Spinal cord (tissue), 10 donors: ENCODE data around the gene DNM1L. TPM values are rescaled to one million over a fixed set of nuclear protein-coding genes. Genes with fewer than 3 reads are reported as not detected.

Experiments used
- DNase-seq, 6 donors: peaks; one replicate each; pipeline versions ENCODE4 v3.0.0 to v3.0.0-alpha.2; 2013 to 2015; ENCODE audit warnings: low spot score in 6 of 6, low read depth in 4 of 6
- H3K27ac ChIP-seq: one replicate; pipeline ENCODE4 v1.5.1; 2013; ENCODE audit warnings: low read depth, low read length, control low read depth
- H3K27me3 ChIP-seq: one replicate; pipeline ENCODE4 v1.6.1; 2013; ENCODE audit warnings: low read length; ENCODE audit not compliant: control insufficient read depth, insufficient read depth
- H3K36me3 ChIP-seq: one replicate; pipeline ENCODE4 v1.6.1; 2013; ENCODE audit warnings: low read length; ENCODE audit not compliant: control insufficient read depth, insufficient read depth
- H3K4me1 ChIP-seq: one replicate; pipeline ENCODE4 v1.6.1; 2013; ENCODE audit warnings: low read length; ENCODE audit not compliant: control insufficient read depth, insufficient read depth
- H3K4me3 ChIP-seq: one replicate; pipeline ENCODE4 v1.5.1; 2013; ENCODE audit warnings: low read depth, low read length, control low read depth
- H3K9me3 ChIP-seq: one replicate; pipeline ENCODE4 v1.6.1; 2013; ENCODE audit warnings: low read length; ENCODE audit not compliant: control insufficient read depth, insufficient read depth
- WGBS: methylation state at CpG from one replicate; pipeline ENCODE4 v1.1.5; 2013; ENCODE audit warnings: missing lambda C conversion rate; ENCODE audit not compliant: insufficient coverage; 5-methylcytosine and 5-hydroxymethylcytosine counted together
- long read RNA-seq, 4 donors: transcript quantifications; one replicate each; lab custom pipeline, GENCODE V29; 2026
- polyA plus RNA-seq, 2 donors: library from polyadenylated mRNA; unstranded; fragments of 120-200 nt; gene quantifications; one replicate each; pipeline ENCODE4 v1.2.1, GENCODE V29; 2013; ENCODE audit not compliant: insufficient read length in 2 of 2
- total RNA-seq, 2 donors: library from RNA; depleted of rRNA in 1 of 2; stranded (reverse); fragments of 120-200 nt in 1 of 2; fragments of >200 nt in 1 of 2; gene quantifications; one replicate each; pipeline versions ENCODE4 v1.2.3 to v1.2.4, GENCODE V29; 2013 to 2014
- donor health status: healthy.

The DNM1L gene
- total RNA-seq (100 to 1,000 TPM in 1 of 2 donors, 10 to 100 TPM in 1; 89.6 to 205 TPM), polyA plus RNA-seq (100 to 1,000 TPM; 143 to 150 TPM)
- long read RNA-seq, donor 1, full-length matches to known transcripts, result 11 of 33 reads
- long read RNA-seq, donor 1, partial matches to known transcripts, result 22 of 33 reads
- long read RNA-seq, donor 1, other reads (novel, unspliced or antisense), result 0 of 33 reads
- long read RNA-seq, donor 2, partial matches to known transcripts, result 0 of 2 reads
- long read RNA-seq, donor 2, other reads (novel, unspliced or antisense), result 0 of 2 reads
- long read RNA-seq, donor 3, partial matches to known transcripts, result 9 of 17 reads
- long read RNA-seq, donor 3, other reads (novel, unspliced or antisense), result 6 of 17 reads
- long read RNA-seq, donor 4, partial matches to known transcripts, result 97 of 102 reads
- long read RNA-seq, donor 4, other reads (novel, unspliced or antisense), result 0 of 102 reads

DNA sequence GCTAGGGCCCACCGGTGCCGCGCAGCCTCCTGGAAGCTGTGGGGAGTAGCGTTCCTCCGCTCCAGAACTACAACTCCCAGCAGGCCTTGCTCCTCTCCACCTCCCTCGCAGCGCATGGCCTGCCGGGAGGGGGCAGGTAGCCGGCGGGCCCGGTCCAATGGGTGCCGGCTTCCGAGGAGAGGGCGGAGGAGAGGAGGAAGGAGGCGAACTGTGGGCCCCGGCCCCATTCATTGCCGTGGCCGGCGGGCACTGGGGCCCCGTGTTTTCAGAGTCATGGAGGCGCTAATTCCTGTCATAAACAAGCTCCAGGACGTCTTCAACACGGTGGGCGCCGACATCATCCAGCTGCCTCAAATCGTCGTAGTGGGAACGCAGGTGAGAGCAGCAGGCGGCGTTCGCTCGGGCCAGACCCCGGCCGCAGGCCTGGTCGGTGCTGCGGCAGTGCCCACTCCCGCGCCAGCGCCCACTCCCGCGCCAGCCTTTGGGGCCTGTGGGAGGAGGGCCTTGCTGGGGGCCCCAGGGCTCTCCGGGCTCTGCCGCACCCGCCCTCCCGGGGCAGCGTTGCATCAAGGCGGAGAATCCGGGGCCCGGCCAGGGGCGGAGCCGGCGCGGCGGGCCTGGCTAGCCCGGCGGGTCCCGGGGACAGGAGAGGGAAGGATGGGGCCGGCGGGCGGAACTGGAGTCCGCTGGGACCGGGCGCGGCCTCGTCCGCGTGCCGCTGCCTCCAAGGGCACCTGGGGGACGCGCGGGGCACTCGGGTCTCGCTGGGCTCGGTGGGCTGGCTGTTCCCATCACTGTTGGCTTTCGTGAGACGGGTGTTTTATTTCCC, at the start of gene DNM1L:
DNM1L (plus strand) TSS at position 211 of the 829 bp plus-strand sequence; CDS start at position 274, 63 bp downstream.
- no peaks in the 10 kb centered on the region for H3K9me3 ChIP-seq
- peak; percentile 88 to 99 (median 94) for DNase-seq
- H3K36me3 ChIP-seq, result no peaks in the 10 kb centered on the region
- no peaks in the 10 kb centered on the region for H3K27me3 ChIP-seq
- under 1% methylated on average over 71 of the region's 76 CpGs for WGBS
- peak within 1 kb of the TSS; percentile 81 for H3K27ac ChIP-seq
- peaks cover 10% of the 10 kb centered on the region for H3K4me1 ChIP-seq
- peak within 1 kb of the TSS; percentile 59 for H3K4me3 ChIP-seq

DNA sequence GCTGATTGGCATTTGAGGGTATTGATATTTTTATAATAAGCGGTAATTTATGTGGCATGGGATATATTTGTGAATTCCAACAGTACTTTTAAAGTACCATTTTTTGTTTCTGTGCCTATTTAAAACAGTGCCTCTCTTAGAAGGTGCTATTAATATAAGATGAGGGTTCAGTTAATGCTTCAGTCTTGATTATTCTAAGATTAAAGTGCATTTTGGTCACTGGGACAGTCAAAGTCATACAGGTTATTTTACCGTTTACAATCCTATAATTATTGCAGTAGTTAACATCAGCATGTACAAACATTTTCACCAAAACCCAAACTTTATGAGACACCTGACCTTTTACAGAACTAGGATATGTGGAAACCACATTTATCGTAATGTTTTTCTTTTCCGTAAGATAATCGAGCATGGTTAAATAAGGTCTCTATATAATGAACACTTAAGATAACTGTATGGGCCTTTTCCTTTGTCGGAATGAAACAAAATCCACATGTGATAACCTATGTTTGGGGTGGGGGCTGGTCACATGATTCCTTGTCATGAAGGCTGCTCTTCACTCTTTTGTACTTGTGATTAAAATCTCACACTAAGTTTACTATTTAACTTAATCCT, 37.7 kb upstream of the DNM1L start:
- Histone ChIP-seq H3K36me3 (peaks cover 10% of the 10 kb centered on the region), H3K27me3 (no peaks in the 10 kb centered on the region), H3K4me3 (no peak overlapping the region), H3K27ac (no peak overlapping the region), H3K4me1 (no peaks in the 10 kb centered on the region), H3K9me3 (no peaks in the 10 kb centered on the region)
- no peak for DNase-seq
- WGBS, result 100% methylated on average over 2 of the region's 6 CpGs

DNA sequence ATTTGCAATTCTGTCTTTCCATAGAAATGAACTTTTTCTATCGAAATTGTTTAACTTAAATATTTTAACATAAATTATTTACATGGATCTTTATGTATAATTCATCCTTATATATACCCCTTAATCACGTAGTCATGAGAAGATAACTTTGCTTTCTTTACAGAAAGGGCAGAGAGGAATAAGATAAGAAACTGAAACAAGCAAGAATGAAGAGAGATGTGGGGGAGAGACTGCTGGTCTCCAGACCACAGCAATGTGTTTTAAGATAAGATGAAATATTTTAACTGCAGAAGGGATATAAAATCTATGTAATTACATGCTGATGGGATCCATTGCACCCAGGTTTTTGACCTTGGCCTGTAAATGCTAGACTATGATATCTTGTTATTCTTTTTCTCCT, 34.7 kb upstream of the DNM1L start:
- no peaks in the 10 kb centered on the region for H3K9me3 ChIP-seq
- H3K36me3 ChIP-seq, result peaks cover 2% of the 10 kb centered on the region
- H3K4me3 ChIP-seq, result no peak overlapping the region
- H3K27me3 ChIP-seq, result no peaks in the 10 kb centered on the region
- no CpG with 5 or more reads among the region's 2 CpGs for WGBS
- H3K4me1 ChIP-seq, result no peaks in the 10 kb centered on the region
- DNase-seq, result no peak
- H3K27ac ChIP-seq, result no peak overlapping the region

DNA sequence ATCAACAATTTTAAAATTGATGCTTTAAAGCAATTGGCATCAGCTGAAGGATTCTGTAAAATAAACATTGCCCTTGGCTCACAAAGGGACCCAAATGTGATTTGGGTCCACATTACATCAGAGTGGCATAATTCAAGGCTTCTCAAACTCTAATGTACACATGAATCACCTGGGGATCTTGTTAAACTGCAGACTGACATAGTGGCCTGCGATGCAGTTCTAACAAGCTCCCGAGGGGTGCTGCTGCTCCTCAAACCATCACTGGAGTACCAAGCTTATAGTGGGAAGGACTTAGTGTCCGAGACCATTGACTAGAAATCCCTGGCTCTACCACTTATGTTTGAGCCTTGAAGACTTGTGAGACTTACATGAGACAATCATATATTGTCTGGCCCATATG, 31.8 kb upstream of the DNM1L start:
- no peaks in the 10 kb centered on the region for H3K27me3 ChIP-seq
- 83% methylated on average over 1 of the region's 3 CpGs for WGBS
- H3K36me3 ChIP-seq, result peaks cover 2% of the 10 kb centered on the region
- no peak overlapping the region for H3K27ac ChIP-seq
- H3K4me1 ChIP-seq, result no peaks in the 10 kb centered on the region
- H3K4me3 ChIP-seq, result no peak overlapping the region
- no peak for DNase-seq
- H3K9me3 ChIP-seq, result no peaks in the 10 kb centered on the region

DNA sequence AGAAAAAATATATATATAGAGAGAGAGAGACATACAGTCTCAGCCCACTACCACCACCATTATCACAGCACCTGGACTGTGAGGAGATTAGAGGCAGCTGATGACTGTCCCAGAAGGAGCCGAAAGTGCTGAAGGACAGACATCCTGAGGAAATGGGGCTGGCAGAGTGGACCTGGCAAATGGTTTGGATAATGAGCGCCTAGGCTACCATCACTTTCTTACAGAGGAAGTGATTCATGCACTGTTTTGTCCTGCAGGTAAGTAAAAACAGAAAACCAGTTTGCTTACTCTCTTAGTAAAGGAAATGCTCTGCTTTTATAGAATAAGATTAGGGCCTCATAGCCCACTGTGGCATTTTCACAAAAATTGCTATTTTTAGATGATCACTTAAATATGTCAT, 28.6 kb upstream of the DNM1L start:
- Histone ChIP-seq H3K4me1 (no peaks in the 10 kb centered on the region), H3K36me3 (peaks cover 2% of the 10 kb centered on the region), H3K4me3 (no peak overlapping the region), H3K27ac (no peak overlapping the region), H3K9me3 (no peaks in the 10 kb centered on the region), H3K27me3 (no peaks in the 10 kb centered on the region)
- WGBS, result no CpG with 5 or more reads among the region's 2 CpGs
- DNase-seq, result no peak

DNA sequence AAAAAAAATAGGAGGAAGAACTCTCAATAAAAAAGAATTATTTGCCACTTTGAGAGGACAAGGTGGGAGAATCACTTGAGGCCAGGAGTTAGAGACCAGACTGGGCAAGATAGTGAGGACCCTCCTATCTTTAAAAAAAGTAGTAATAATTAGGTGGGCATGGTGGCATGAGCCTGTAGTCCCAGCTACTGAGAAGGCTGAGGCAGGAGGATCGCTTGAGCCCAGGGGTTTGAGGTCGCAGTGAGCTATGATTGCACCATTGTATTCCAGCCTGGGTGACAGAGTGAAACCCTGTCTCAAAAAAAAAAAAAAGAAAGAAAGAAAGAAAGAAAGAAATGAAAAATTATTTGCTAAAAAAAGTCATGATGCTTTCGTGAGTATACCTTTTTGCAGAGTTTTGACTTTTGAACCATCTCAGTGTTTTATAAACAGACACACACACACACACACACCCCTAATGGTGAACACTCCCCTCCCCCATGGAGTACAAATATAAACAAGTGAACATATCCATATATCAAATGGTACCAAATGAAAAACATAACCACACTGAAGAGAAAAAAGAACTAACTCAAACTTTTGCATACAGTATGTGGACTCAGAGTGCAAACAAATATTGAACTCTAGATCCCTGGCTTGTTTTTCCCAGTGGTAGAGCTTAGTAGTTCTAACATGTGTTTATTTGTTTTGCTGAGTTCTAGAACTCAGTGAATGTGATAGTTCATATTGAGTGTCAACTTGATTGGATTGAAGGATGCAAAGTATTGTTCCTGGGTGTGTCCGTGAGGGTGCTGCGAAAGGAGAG, 27.7 kb upstream of the DNM1L start:
- 84% methylated on average over 4 of the region's 5 CpGs for WGBS
- H3K27me3 ChIP-seq, result no peaks in the 10 kb centered on the region
- no peaks in the 10 kb centered on the region for H3K4me1 ChIP-seq

DNA sequence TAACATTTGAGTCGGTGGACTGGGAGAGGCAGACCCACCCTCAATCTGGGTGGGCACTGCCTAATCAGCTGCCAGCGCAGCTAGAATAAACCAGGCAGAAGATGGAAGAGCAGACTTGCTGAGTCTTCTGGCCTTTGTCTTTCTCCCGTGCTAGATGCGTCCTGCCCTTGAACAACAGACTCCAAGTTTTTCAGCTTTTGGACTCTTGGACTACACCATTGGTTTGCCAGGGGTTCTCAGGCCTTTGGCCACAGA, 27.2 kb upstream of the DNM1L start:
- no peaks in the 10 kb centered on the region for H3K27me3 ChIP-seq
- WGBS, result 84% methylated on average over 4 of the region's 4 CpGs

More for the DNA sequence above, 27.7 kb upstream of the DNM1L start:
- Histone ChIP-seq H3K9me3 (no peaks in the 10 kb centered on the region), H3K27ac (no peak overlapping the region), H3K36me3 (peaks cover 2% of the 10 kb centered on the region), H3K4me3 (no peak overlapping the region)
- DNase-seq, result no peak

DNA sequence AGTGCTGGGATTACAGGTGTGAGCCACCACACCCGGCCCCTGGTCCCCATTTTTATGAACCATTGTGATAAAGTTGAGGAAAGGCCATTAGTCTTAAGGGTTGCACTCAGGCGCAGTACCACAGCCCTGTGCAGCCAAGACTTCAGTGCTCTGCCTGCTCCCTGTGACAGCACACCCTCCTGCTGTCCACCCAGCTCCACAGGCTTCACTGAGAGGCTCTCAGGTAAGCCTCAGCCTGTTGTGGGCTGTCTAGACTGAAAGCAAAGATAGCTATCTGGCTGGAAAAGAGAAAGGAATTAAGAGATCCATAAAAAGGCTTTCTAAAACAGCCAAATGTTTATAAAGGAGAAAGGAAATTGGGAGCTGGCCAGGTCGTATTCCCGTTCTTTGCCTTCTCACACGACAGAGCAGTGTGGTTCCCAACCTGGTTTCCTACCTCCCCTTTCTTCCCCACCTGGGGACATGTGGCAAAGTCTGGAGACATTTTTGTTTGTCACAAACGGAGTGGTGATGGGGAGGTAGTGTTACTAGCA, 19.1 kb upstream of the DNM1L start:
- WGBS, result 100% methylated on average over 1 of the region's 6 CpGs
- H3K27me3 ChIP-seq, result no peaks in the 10 kb centered on the region
- no peaks in the 10 kb centered on the region for H3K9me3 ChIP-seq
- no peak for DNase-seq
- no peaks in the 10 kb centered on the region for H3K36me3 ChIP-seq
- no peaks in the 10 kb centered on the region for H3K4me1 ChIP-seq
- H3K27ac ChIP-seq, result no peak overlapping the region
- H3K4me3 ChIP-seq, result no peak overlapping the region

More for the DNA sequence above, 27.2 kb upstream of the DNM1L start:
- Histone ChIP-seq H3K27ac (no peak overlapping the region), H3K4me1 (no peaks in the 10 kb centered on the region), H3K9me3 (no peaks in the 10 kb centered on the region), H3K36me3 (no peaks in the 10 kb centered on the region), H3K4me3 (no peak overlapping the region)
- DNase-seq, result no peak

DNA sequence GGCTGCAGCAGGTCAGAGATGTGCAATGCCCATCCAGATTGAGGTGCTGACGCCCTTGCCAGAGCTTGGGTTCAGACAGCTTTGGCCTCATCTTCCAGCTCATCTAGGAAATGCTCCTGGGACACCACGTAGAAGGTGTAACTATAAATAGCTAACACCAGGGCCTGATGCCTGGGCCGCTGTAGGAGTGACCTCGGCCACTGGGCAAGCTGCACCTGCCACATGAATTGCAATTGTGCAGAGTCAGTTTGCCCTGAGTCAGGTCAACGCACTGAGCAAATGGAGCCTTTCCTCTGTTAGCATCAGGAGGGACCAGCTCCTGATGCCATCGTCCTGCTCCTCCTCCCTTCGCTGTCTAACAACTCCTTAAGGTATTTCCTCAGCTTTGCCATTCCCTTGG, 17.4 kb upstream of the DNM1L start:
- H3K4me1 ChIP-seq, result no peaks in the 10 kb centered on the region
- WGBS, result 85% methylated on average over 7 of the region's 7 CpGs
- H3K36me3 ChIP-seq, result no peaks in the 10 kb centered on the region
- no peak overlapping the region for H3K4me3 ChIP-seq
- H3K9me3 ChIP-seq, result no peaks in the 10 kb centered on the region
- H3K27ac ChIP-seq, result no peak overlapping the region
- no peaks in the 10 kb centered on the region for H3K27me3 ChIP-seq
- DNase-seq, result no peak
